ENCODE measurements around the gene PFAS. TPM values are rescaled to one million over a fixed set of nuclear protein-coding genes. Genes with fewer than 3 reads are reported as not detected.

The PFAS gene
- total RNA-seq, 1 donor from 2014 or later: 35.4 TPM

- Mint-ChIP-seq H3K27ac (ENCODE audit: unreplicated experiment) (no peak overlapping the region), H3K4me3 (ENCODE audit: unreplicated experiment) (no peak overlapping the region), H3K9me3 (ENCODE audit: unreplicated experiment) (no peaks in the 10 kb centered on the region), H3K4me1 (ENCODE audit: low read depth, unreplicated experiment) (peaks cover 5% of the 10 kb centered on the region), H3K36me3 (ENCODE audit: low read depth, unreplicated experiment) (peaks cover 6% of the 10 kb centered on the region), H3K27me3 (ENCODE audit: low read depth, unreplicated experiment) (no peaks in the 10 kb centered on the region)
- Histone ChIP-seq H3K4me2 (ENCODE audit: low read length) (no peak overlapping the region), H3K27ac (ENCODE audit: low read depth, low read length) (no peak overlapping the region), H3K4me1 (ENCODE audit: insufficient read depth, low read length) (peaks cover 10% of the 10 kb centered on the region), H4K20me1 (ENCODE audit: insufficient read depth, low read length) (no peaks in the 10 kb centered on the region), H3K36me3 (ENCODE audit: insufficient read depth, low read length) (peaks cover 13% of the 10 kb centered on the region), H3K4me3 (ENCODE audit: insufficient read depth, low read depth, low read length) (no peak overlapping the region), H3K27me3 (ENCODE audit: insufficient read depth, low read length) (no peaks in the 10 kb centered on the region), H3K79me2 (ENCODE audit: insufficient read depth, low read length) (peaks cover 40% of the 10 kb centered on the region), H3K9ac (ENCODE audit: low read length) (no peak overlapping the region), H3K9me3 (ENCODE audit: insufficient read depth, low read depth, low read length) (no peaks in the 10 kb centered on the region), H2AFZ (ENCODE audit: low read depth, low read length) (no peak overlapping the region)
- no peak for FAIRE-seq
- no peak for TF ChIP-seq EZH2 (IDR thresholded peaks at IDR 0.05; ENCODE audit: insufficient read depth, low read length)
- TF ChIP-seq CTCF (IDR thresholded peaks at IDR 0.05; ENCODE audit: insufficient read depth, low read depth, low read length): no peak
- DNase-seq (ENCODE audit: low read depth): no peak
These were observed 4.7 kb downstream of the PFAS start for GRCh38 chr17:8253801-8254200.

GRCh38 chr17:8254881-8255280 is 5.8 kb downstream of the PFAS start:
- no peaks in the 10 kb centered on the region for H4K20me1 ChIP-seq (ENCODE audit: insufficient read depth, low read length)
- no peak for DNase-seq (ENCODE audit: low read depth)
- H3K27me3 ChIP-seq (ENCODE audit: insufficient read depth, low read length): no peaks in the 10 kb centered on the region
- H3K4me1 Mint-ChIP-seq (ENCODE audit: low read depth, unreplicated experiment): peaks cover 4% of the 10 kb centered on the region
- H3K79me2 ChIP-seq (ENCODE audit: insufficient read depth, low read length): peaks cover 32% of the 10 kb centered on the region
- no peaks in the 10 kb centered on the region for H3K9me3 ChIP-seq (ENCODE audit: insufficient read depth, low read depth, low read length)
- H3K27me3 Mint-ChIP-seq (ENCODE audit: low read depth, unreplicated experiment): no peaks in the 10 kb centered on the region
- H3K9me3 Mint-ChIP-seq (ENCODE audit: unreplicated experiment): no peaks in the 10 kb centered on the region
- no peak overlapping the region for H3K27ac ChIP-seq (ENCODE audit: low read depth, low read length)
- FAIRE-seq: no peak
- no peak overlapping the region for H3K9ac ChIP-seq (ENCODE audit: low read length)
- no peak overlapping the region for H3K4me2 ChIP-seq (ENCODE audit: low read length)
- no peak overlapping the region for H2AFZ ChIP-seq (ENCODE audit: low read depth, low read length)
- TF ChIP-seq EZH2 (IDR thresholded peaks at IDR 0.05; ENCODE audit: insufficient read depth, low read length): no peak
- TF ChIP-seq CTCF (IDR thresholded peaks at IDR 0.05; ENCODE audit: insufficient read depth, low read depth, low read length): no peak
- no peak overlapping the region for H3K4me3 Mint-ChIP-seq (ENCODE audit: unreplicated experiment)
- no peak overlapping the region for H3K27ac Mint-ChIP-seq (ENCODE audit: unreplicated experiment)
- peaks cover 15% of the 10 kb centered on the region for H3K36me3 ChIP-seq (ENCODE audit: insufficient read depth, low read length)
- peaks cover 6% of the 10 kb centered on the region for H3K36me3 Mint-ChIP-seq (ENCODE audit: low read depth, unreplicated experiment)
- no peak overlapping the region for H3K4me3 ChIP-seq (ENCODE audit: insufficient read depth, low read depth, low read length)
- H3K4me1 ChIP-seq (ENCODE audit: insufficient read depth, low read length): peaks cover 5% of the 10 kb centered on the region

- Mint-ChIP-seq H3K27ac (ENCODE audit: unreplicated experiment) (no peak overlapping the region), H3K4me1 (ENCODE audit: low read depth, unreplicated experiment) (no peaks in the 10 kb centered on the region), H3K9me3 (ENCODE audit: unreplicated experiment) (no peaks in the 10 kb centered on the region), H3K27me3 (ENCODE audit: low read depth, unreplicated experiment) (no peaks in the 10 kb centered on the region), H3K36me3 (ENCODE audit: low read depth, unreplicated experiment) (peaks cover 6% of the 10 kb centered on the region), H3K4me3 (ENCODE audit: unreplicated experiment) (no peak overlapping the region)
- peaks cover 26% of the 10 kb centered on the region for H3K79me2 ChIP-seq (ENCODE audit: insufficient read depth, low read length)
- H3K9me3 ChIP-seq (ENCODE audit: insufficient read depth, low read depth, low read length): no peaks in the 10 kb centered on the region
- peaks cover 15% of the 10 kb centered on the region for H3K36me3 ChIP-seq (ENCODE audit: insufficient read depth, low read length)
- TF ChIP-seq EZH2 (IDR thresholded peaks at IDR 0.05; ENCODE audit: insufficient read depth, low read length): no peak
- no peak for TF ChIP-seq CTCF (IDR thresholded peaks at IDR 0.05; ENCODE audit: insufficient read depth, low read depth, low read length)
- no peak overlapping the region for H3K4me2 ChIP-seq (ENCODE audit: low read length)
- no peak overlapping the region for H3K4me3 ChIP-seq (ENCODE audit: insufficient read depth, low read depth, low read length)
- H3K9ac ChIP-seq (ENCODE audit: low read length): no peak overlapping the region
- H4K20me1 ChIP-seq (ENCODE audit: insufficient read depth, low read length): no peaks in the 10 kb centered on the region
- DNase-seq (ENCODE audit: low read depth) (no peak), FAIRE-seq (no peak)
- no peaks in the 10 kb centered on the region for H3K4me1 ChIP-seq (ENCODE audit: insufficient read depth, low read length)
- no peak overlapping the region for H3K27ac ChIP-seq (ENCODE audit: low read depth, low read length)
- no peak overlapping the region for H2AFZ ChIP-seq (ENCODE audit: low read depth, low read length)
- H3K27me3 ChIP-seq (ENCODE audit: insufficient read depth, low read length): no peaks in the 10 kb centered on the region
These were observed 6.4 kb downstream of the PFAS start for GRCh38 chr17:8255499-8255898.

All from astrocyte (in vitro differentiated cells and primary cell).